Measurements from ENCODE around the gene ZNF521.

Gene ZNF521

DNA sequence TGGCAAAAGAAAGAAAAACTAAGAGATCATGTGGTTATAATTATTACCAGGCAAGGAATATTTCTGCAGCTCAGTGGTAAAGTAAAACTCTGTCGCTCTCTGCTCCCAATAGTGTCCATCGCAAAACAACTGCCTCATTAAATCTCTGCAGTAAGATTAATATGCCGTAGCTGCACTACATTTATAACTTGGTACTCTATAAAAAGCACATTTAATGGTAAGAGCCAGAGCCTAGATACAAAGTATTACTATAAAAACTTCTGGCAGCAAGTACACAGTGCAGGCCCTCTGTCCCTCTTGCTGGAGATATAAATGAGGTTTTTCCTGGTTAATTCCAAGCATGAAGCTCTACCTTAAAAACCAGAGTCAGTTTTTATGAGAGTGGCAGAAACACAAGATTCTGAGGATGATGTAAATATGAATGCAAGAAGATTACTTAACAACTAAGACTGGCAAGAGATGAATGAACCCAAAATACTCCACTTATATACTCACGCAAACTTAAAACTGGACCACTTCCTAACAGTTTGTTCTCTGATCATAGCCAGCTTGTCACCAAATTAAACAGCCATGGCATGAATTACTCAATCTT, 25.5 kb downstream of the ZNF521 start:
- DNase-seq (ENCODE audit: low read depth, low spot score): no peak
- no peak overlapping the region for H3K4me3 ChIP-seq (ENCODE audit: low read depth, low read length)
- in situ Hi-C loops (cut with HindIII; ENCODE audit: low sequenced_read_pairs): no loop called here
- TF ChIP-seq, protein P1, sequence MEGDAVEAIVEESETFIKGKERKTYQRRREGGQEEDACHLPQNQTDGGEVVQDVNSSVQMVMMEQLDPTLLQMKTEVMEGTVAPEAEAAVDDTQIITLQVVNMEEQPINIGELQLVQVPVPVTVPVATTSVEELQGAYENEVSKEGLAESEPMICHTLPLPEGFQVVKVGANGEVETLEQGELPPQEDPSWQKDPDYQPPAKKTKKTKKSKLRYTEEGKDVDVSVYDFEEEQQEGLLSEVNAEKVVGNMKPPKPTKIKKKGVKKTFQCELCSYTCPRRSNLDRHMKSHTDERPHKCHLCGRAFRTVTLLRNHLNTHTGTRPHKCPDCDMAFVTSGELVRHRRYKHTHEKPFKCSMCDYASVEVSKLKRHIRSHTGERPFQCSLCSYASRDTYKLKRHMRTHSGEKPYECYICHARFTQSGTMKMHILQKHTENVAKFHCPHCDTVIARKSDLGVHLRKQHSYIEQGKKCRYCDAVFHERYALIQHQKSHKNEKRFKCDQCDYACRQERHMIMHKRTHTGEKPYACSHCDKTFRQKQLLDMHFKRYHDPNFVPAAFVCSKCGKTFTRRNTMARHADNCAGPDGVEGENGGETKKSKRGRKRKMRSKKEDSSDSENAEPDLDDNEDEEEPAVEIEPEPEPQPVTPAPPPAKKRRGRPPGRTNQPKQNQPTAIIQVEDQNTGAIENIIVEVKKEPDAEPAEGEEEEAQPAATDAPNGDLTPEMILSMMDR (IDR thresholded peaks at IDR 0.05; ENCODE audit: low read depth, low read length): no peak

DNA sequence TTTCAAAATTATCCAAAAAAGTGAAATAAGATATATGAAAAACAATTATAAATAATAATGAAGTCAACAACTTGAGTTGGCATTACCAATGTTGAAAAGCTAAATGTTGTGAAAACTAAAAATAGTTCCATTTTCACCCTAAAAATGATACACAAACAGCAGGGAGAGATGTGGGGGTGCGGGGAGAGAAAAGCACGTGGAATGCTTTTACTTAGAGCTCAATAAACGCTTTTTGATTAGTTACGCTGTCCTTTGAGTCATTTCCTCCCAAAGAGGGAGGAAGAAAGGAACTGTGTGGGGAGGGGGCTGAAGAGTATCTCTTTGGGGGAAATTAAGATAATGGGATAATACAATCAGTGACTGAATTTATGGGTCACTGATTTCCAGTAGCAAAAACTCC, 29.2 kb downstream of the ZNF521 start:
- in situ Hi-C loops (cut with HindIII; ENCODE audit: low sequenced_read_pairs): no loop called here
- no peak overlapping the region for H3K4me3 ChIP-seq (ENCODE audit: low read depth, low read length)
- DNase-seq (ENCODE audit: low read depth, low spot score): no peak
- TF ChIP-seq, protein P1 (IDR thresholded peaks at IDR 0.05; ENCODE audit: low read depth, low read length): no peak

DNA sequence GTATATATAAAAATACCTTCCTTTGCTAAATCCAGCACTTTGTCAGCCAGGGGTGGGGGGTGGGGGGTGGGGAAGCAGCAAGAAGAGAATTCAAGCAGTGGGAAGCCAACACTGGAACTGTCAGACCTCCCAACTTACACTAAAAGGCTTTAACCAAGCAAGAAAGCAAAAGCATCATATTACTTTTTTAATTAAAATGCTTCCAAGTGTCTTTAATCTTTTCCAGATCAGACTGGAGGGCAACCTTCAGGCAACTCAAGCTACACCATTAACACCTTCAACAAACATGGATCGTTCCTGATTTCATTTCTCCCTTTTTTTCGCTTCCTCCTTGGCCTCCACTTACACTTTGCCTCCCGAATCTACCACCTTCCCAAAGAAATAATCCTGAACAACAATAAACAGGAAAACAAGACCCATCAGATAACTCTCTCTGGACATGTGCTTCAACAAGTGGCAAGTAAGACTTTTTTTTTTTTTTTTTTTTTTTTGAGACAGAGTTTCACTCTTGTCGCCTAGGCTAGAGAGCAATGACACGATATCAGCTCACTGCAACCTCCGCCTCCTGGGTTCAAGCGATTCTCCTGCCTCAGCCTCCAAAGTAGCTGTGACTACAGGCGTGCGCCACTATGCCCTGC, 35.5 kb downstream of the ZNF521 start:
- TF ChIP-seq, protein P1 (IDR thresholded peaks at IDR 0.05; ENCODE audit: low read depth, low read length): no peak

DNA sequence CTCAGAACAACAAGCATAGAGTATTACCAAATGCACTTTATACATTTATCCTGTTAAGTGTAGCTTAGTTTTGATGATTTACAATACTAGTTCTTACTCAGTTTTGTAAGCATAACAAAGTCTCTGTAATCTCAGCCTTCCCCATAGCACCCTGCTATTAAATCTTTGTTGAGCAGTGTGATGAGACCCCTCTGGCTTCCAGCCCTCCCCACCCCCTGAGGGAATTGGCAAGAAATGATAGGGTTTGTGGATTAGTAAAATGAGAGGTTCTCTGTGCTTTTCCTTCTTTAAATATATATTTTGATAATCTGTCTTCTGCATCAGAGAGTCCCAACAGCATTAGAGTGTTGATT, 37.2 kb downstream of the ZNF521 start:
- no peak for DNase-seq (ENCODE audit: low read depth, low spot score)
- TF ChIP-seq, protein P1 (IDR thresholded peaks at IDR 0.05; ENCODE audit: low read depth, low read length): no peak
- no peak overlapping the region for H3K4me3 ChIP-seq (ENCODE audit: low read depth, low read length)
- in situ Hi-C loops (cut with HindIII; ENCODE audit: low sequenced_read_pairs): no loop called here

More for the DNA sequence above, 35.5 kb downstream of the ZNF521 start:
- in situ Hi-C loops (cut with HindIII; ENCODE audit: low sequenced_read_pairs): no loop called here
- no peak for DNase-seq (ENCODE audit: low read depth, low spot score)
- no peak overlapping the region for H3K4me3 ChIP-seq (ENCODE audit: low read depth, low read length)

DNA sequence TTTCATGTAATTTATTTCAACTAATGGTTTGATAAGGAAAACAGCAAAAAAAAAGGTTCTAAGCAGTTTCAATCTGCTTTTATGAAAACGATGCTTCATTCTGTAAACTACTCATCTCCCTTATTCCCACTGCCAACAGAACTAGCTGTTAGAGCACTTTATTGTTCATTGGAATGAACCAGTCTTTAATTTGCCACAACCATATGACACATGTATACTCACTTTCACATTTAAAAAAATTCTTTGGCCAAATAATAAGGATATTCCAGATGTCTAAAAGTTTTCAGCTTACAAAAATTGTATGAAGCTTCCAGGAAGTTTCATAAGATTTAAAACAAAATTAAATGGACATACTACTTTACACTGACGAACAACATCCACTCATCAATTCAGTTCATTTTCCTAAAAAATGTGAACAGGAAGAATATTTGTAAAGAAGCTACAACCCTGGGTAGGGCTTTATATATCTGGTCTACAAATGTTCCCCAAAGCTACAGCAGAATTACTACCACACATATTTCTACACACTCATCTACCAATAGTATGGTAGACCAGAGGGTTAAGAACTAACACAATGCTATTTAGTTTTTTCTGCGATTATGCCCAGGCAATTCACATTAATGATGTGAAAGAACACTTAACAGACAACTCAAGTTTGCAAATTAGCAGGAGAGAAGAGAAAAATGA, 37.7 kb downstream of the ZNF521 start:
- in situ Hi-C loops (cut with HindIII; ENCODE audit: low sequenced_read_pairs): no loop called here
- DNase-seq (ENCODE audit: low read depth, low spot score): no peak
- TF ChIP-seq, protein P1 (IDR thresholded peaks at IDR 0.05; ENCODE audit: low read depth, low read length): no peak
- no peak overlapping the region for H3K4me3 ChIP-seq (ENCODE audit: low read depth, low read length)

DNA sequence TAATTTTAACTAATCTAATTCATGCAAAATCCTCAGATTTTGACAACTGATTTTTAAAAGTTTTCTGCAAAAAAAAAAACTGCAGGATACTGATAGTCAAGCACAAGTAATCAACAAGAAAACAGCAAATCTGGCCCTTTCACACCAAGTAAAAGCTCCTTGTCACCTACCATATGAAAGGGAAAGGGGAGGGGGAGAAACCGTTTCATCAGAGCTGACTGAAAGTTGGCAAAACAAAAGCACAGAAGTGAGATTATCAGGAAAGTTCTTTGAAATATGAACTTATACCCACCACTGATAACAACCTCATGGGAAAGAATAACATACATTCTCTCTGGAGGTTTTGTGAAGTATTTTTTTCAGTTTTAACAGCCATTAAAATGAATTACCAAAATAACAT, 38.7 kb downstream of the ZNF521 start:
- TF ChIP-seq, protein P1 (IDR thresholded peaks at IDR 0.05; ENCODE audit: low read depth, low read length): no peak
- no peak overlapping the region for H3K4me3 ChIP-seq (ENCODE audit: low read depth, low read length)
- no peak for DNase-seq (ENCODE audit: low read depth, low spot score)
- in situ Hi-C loops (cut with HindIII; ENCODE audit: low sequenced_read_pairs): no loop called here
